ENCODE data around the gene RNF222. TPM values are rescaled to one million over a fixed set of nuclear protein-coding genes. Genes with fewer than 3 reads are reported as not detected.

RNF222 gene, protein sequence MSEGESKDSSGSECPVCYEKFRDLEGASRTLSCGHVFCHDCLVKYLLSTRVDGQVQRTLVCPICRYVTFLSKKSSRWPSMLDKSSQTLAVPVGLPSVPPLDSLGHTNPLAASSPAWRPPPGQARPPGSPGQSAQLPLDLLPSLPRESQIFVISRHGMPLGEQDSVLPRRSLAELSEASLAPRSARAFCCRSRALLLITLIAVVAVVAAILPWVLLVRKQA
- total RNA-seq, result not detected
- long read RNA-seq, donor 1, result 0 reads
- long read RNA-seq, donor 2, result 0 reads

GRCh38 chr17:8397636-8398035 lies at the start of gene RNF222:
TSS of gene RNF222 (minus strand) at chr17:8397827. CDS start at chr17:8393461, 4,366 bp downstream.
- intact Hi-C loops (cut with DNase I, micrococcal nuclease), result no loop called here

GRCh38 chr17:8445536-8445935 lies 47.9 kb upstream of the RNF222 start:
- DNase-seq (no peak), ATAC-seq (no peak)
- H3K9me3 ChIP-seq, result no peaks in the 10 kb centered on the region
- TF ChIP-seq CTCF (IDR thresholded peaks at IDR 0.05), result no peak
- no peak overlapping the region for H3K4me3 ChIP-seq
- intact Hi-C loops (cut with DNase I, micrococcal nuclease), result no loop called here
- no peaks in the 10 kb centered on the region for H3K36me3 ChIP-seq (ENCODE audit: low read depth)
- H3K4me1 ChIP-seq (ENCODE audit: low read depth), result no peaks in the 10 kb centered on the region

More at GRCh38 chr17:8397636-8398035, at the start of gene RNF222:
- no peak for ATAC-seq
- peaks cover 4% of the 10 kb centered on the region for H3K4me1 ChIP-seq (ENCODE audit: low read depth)
- H3K36me3 ChIP-seq (ENCODE audit: low read depth), result no peaks in the 10 kb centered on the region
- DNase-seq, result no peak
- no peaks in the 10 kb centered on the region for H3K9me3 ChIP-seq
- H3K4me3 ChIP-seq, result no peak within 1 kb of the TSS
- TF ChIP-seq CTCF (IDR thresholded peaks at IDR 0.05), result no peak

DNA sequence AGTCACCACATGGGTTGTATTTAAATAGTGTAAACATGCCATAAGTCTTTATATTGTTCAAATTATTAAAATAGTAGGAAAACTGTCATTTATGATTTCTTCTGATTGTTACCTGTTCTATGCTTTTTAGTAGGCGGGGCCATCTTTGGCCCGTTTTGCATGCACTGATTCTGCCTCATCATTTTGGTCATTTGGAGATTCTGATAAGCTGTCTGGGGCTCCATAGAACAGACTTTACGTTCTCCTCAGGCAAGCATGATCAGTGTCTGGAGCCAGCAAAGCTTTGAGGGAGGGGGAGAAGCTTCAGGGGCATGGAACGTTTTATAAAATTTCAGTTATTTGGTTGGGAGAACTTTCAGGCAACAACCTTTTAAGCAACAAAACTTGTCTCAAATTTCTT lies 46.9 kb upstream of the RNF222 start:
- ATAC-seq (no peak), DNase-seq (no peak)
- intact Hi-C loops (cut with DNase I, micrococcal nuclease), result no loop called here
- no peak for TF ChIP-seq CTCF (IDR thresholded peaks at IDR 0.05)
- no peaks in the 10 kb centered on the region for H3K36me3 ChIP-seq (ENCODE audit: low read depth)
- H3K9me3 ChIP-seq, result no peaks in the 10 kb centered on the region
- no peak overlapping the region for H3K4me3 ChIP-seq
- H3K4me1 ChIP-seq (ENCODE audit: low read depth), result no peaks in the 10 kb centered on the region

DNA sequence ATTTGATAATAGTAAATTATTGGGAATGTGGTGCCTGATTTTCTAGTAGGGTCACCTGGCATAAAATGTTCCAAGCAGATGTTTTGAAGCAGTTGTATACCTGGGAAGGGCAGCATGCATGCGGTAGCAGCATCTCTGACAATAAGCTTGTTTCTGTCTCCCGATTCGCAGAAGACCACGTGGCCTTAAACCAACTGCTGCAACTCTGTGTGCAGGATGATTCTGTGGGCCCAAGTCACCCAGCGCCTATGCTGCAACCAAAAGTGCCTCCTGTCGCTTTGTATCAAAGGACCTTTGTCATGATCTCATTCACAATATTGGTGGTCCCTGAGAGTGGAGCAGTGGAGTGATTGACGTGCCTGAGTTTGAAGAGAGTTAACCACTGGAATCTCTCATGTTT lies 46.1 kb upstream of the RNF222 start:
- ATAC-seq (no peak), DNase-seq (no peak)
- no peaks in the 10 kb centered on the region for H3K36me3 ChIP-seq (ENCODE audit: low read depth)
- H3K4me1 ChIP-seq (ENCODE audit: low read depth), result no peaks in the 10 kb centered on the region
- no peak overlapping the region for H3K4me3 ChIP-seq
- intact Hi-C loops (cut with DNase I, micrococcal nuclease), result no loop called here
- TF ChIP-seq CTCF (IDR thresholded peaks at IDR 0.05), result no peak
- no peaks in the 10 kb centered on the region for H3K9me3 ChIP-seq

GRCh38 chr17:8442310-8442709 lies 44.7 kb upstream of the RNF222 start:
- DNase-seq (no peak), ATAC-seq (no peak)
- Histone ChIP-seq H3K36me3 (ENCODE audit: low read depth) (no peaks in the 10 kb centered on the region), H3K9me3 (no peaks in the 10 kb centered on the region), H3K4me3 (no peak overlapping the region), H3K4me1 (ENCODE audit: low read depth) (peaks cover 5% of the 10 kb centered on the region)
- TF ChIP-seq CTCF (IDR thresholded peaks at IDR 0.05), result no peak
- intact Hi-C loops (cut with DNase I, micrococcal nuclease), result no loop called here

- intact Hi-C loops (cut with DNase I, micrococcal nuclease), result no loop called here
- ATAC-seq (no peak), DNase-seq (no peak)
- Histone ChIP-seq H3K4me3 (no peak overlapping the region), H3K4me1 (ENCODE audit: low read depth) (peaks cover 11% of the 10 kb centered on the region), H3K36me3 (ENCODE audit: low read depth) (no peaks in the 10 kb centered on the region), H3K9me3 (no peaks in the 10 kb centered on the region)
- TF ChIP-seq CTCF (IDR thresholded peaks at IDR 0.05), result no peak
Measured at GRCh38 chr17:8441690-8442089, 44.1 kb upstream of the RNF222 start.

Measured in mucosa of descending colon (tissue), 3 donors.